A673 (cell line): ENCODE data around the gene NDST1.

Experiments
- EZH2 ChIP-seq: fragments of 200-600 bp; sonication (generic); IDR thresholded peaks from 2 replicates; pipeline ENCODE4 v1.6.1; 2017; ENCODE audit warnings: borderline replicate concordance, low read depth, mild to moderate bottlenecking, mixed read lengths, antibody characterized with exemption, low read length; ENCODE audit not compliant: poor library complexity, severe bottlenecking
- TF ChIP-seq, protein P1 (sequence below): fragments of 300-800, 200-600 bp; sonication (generic); conservative IDR thresholded peaks from 2 replicates; pipeline ENCODE4 v1.5.1; 2017; ENCODE audit warnings: low read depth, mild to moderate bottlenecking, antibody characterized with exemption, low read length, moderate library complexity, mixed read lengths

DNA sequence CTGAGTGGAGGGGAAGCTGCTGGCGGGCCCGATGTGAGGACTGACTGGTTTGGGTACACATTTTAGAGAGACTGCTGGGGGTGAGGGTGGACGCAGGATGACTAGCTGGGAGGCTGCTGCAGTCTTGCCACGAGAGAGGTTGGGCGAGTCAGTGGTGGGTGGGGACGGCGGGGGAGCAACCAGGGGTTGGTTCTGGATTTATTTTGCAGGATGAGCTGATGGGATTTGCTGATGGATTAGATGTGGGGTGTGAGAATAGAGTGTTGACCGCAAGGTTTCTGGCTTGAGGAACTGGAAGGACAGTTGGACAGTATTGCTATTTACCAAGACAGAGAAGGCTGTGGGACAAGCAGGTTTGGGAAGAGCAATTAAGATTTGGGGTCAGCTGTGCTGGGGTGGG lies 5.8 kb upstream of the NDST1 start:
- TF ChIP-seq, protein P1, sequence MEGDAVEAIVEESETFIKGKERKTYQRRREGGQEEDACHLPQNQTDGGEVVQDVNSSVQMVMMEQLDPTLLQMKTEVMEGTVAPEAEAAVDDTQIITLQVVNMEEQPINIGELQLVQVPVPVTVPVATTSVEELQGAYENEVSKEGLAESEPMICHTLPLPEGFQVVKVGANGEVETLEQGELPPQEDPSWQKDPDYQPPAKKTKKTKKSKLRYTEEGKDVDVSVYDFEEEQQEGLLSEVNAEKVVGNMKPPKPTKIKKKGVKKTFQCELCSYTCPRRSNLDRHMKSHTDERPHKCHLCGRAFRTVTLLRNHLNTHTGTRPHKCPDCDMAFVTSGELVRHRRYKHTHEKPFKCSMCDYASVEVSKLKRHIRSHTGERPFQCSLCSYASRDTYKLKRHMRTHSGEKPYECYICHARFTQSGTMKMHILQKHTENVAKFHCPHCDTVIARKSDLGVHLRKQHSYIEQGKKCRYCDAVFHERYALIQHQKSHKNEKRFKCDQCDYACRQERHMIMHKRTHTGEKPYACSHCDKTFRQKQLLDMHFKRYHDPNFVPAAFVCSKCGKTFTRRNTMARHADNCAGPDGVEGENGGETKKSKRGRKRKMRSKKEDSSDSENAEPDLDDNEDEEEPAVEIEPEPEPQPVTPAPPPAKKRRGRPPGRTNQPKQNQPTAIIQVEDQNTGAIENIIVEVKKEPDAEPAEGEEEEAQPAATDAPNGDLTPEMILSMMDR = no peak
- TF ChIP-seq EZH2 = no peak
